Kasumi-1 (cell line): Measurements from ENCODE around the gene ADAMTS7.
A peak's percentile ranks its signal among the peaks of the same experiment; 100 is the strongest.
"Not testable (repeated sequence)": the region's sequence is repeated elsewhere in the genome, so short reads cannot be mapped to it uniquely, and the experiment has no call there.

ENCODE experiments used
- DNase-seq, 2 experiments: peaks; one replicate each; lab custom pipeline; 2025; lab: John Stamatoyannopoulos, UW

The ADAMTS7 gene

DNA sequence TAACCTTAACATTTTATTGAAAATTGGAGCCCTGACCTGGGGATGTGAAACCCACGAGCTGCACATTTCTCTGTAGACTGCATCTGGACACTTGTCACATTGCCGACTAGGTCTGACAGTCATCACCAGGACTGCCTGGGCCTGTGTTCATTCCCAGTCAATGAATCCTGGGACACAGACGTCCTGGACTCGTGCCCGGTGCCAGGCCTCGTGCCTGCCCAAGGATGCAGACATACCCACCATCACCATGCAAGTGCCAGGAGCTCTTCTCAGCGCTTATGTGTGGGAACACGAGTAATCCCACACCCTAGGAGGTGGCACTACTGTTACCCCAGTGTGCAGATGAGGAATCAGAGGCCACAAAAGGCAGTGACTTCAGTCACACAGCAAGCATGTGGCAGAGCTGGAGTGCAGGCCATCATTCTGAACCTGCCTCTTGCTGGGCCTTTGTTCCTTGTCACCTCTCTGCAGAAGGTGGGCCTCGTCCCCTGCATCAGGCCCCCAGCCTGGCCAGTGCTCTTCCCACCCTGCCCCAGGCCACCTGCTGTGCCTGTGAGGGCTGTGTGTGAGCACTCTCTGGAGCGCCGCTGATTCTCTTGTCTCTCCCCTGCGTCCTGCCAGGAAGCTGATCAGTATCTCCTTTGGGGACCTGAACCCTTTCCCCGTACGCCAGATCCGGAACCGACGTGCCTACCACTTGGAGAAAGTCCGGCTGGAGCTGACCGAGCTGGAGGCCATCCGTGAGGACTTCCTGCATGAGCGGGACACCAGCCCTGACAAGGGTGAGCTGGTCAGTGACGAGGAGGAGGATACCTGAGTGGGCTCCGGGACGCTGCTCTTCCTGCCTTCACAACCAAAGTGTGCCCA lies 58.5 kb downstream of the ADAMTS7 start:
- no peak for DNase-seq

- DNase-seq, result no peak
Observed at GRCh38 chr15:78751602-78751979, 59.7 kb downstream of the ADAMTS7 start.

GRCh38 chr15:78750974-78751601 lies 60.2 kb downstream of the ADAMTS7 start:
- peak; percentile 76 for DNase-seq

GRCh38 chr15:78750566-78750965 lies 60.7 kb downstream of the ADAMTS7 start:
- no peak for DNase-seq

DNA sequence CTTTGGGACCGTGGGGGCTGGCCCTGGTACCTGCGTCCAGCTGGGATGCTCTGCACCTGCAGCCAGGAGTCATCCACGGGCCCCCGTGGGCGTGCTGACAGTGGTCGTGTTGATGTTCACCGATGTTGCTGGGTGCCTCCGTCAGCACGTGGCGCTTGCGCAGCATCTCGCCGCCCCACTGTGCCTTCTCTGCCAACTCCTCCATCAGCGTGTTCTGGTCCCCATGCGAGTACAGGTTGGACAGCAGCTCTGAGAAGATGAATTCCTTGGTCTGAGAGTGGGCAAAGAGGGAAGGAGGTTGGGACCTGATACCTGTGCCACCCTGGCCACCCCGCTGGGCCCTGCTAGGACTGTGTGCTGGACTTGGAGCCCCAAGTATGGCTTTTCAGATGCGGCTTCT lies 61.4 kb downstream of the ADAMTS7 start:
- no peak for DNase-seq

DNA sequence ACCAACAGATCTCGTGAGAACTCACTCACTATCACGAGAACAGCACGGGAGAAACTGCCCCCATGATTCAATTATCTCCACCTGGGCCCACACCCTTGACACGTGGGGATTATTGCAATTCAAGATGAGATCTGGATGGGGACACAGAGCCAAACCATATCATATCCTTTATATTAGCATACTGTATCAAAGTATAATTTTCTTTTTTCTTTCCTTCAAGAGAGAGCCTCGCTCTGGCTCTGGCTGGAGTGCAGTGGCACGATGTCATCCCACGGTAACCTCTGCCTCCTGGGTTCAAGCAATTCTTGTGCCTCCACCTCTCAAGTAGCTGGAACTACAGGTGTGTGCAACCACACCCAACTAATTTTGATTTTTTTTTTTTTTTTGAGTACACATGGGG lies 63.4 kb downstream of the ADAMTS7 start:
- not testable (repeated sequence) for DNase-seq

GRCh38 chr15:78741674-78742073 lies 69.6 kb downstream of the ADAMTS7 start:
- peak; percentile 6 to 13 for DNase-seq

- no peak for DNase-seq
Observed at GRCh38 chr15:78740904-78741274, 70.4 kb downstream of the ADAMTS7 start.

GRCh38 chr15:78739996-78740903 lies 71.0 kb downstream of the ADAMTS7 start:
- DNase-seq, result peak; percentile 71 to 77

GRCh38 chr15:78739206-78739605 lies 72.1 kb downstream of the ADAMTS7 start:
- DNase-seq, result no peak

- DNase-seq, result peak; percentile 27 to 30
Observed at GRCh38 chr15:78737931-78738558, 73.2 kb downstream of the ADAMTS7 start.

- no peak for DNase-seq
Observed at GRCh38 chr15:78737187-78737820, 74.0 kb downstream of the ADAMTS7 start.

DNA sequence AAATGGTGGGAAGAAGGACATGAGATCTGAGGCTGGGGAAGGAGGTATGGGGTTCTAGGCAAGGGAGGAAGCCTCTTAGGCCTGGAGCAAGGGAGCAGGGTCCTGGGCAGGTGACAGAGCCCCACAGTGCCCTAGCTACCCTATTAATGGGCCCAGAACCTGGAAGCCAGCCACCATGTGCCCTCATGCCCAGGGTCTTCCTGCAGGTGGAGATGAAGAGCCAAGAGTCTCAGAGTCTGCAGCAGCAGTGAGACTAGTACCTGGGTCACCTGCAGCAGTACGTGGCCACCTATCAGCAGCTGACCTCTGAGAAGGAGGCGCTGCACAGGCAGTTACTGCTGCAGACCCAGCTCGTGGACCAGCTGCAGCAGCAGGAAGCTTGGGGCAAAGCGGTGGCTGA lies 75.0 kb downstream of the ADAMTS7 start:
- DNase-seq, result not testable (repeated sequence)

GRCh38 chr15:78734451-78735064 lies 76.7 kb downstream of the ADAMTS7 start:
- DNase-seq, result no peak

DNA sequence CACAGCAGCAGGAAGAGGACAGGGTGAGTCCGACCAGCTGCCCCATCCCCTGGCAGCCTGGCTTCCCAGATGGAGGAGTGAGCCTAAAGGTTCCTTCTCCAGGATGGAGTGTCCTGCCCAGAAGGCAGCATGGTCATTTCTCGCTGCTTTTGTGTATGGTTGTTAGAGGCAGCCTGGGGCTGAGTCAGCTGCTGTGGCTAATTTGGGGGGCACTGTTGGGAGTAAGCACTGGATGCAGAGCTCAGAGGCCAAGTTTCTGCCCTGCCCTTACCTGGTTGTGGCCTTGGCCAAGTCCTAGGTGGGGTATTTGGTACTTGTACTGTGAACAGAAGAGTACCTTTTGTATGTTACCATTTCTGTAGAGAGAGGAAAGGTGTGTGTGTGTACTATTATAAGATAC lies 78.6 kb downstream of the ADAMTS7 start:
- no peak for DNase-seq

GRCh38 chr15:78730955-78731354 lies 80.3 kb downstream of the ADAMTS7 start:
- no peak for DNase-seq

DNA sequence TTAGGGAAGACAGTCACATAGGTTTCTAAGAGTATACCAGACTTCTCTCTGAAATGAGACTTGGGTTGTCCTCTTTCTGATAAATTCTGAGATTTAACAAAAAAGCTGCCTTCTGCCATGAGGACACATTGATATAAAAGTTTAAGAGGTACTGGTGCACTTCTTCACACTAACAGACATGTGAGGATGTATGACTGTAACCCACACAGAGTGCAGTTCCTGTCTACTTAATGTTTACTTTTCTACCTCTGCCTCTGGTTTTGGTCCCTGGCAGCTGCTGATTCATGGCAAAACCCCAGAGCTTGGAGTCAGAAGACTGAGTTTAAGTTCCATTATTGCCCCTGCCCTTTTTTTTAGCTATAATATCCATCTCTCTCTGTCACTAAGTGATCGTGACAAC lies 82.8 kb downstream of the ADAMTS7 start:
- not testable (repeated sequence) for DNase-seq

DNA sequence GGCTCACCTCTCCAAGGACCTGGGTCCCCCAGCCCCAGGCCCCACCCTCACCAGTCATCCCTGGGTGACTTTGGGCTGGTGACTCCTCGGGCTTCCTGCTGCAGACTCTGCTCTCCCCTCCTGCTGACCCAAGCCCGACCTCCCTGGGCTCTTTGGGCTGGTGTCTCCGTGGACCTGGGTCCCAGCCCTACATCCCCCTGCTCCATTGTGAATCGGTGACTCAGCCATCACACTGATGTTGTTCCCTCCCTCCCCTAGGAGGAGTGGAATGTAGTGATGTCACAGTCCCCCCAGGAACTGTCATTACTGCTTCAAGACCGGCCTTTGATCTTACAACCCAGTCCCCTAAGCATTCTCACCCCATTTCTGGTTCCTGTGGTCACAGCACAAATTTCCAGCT lies 83.7 kb downstream of the ADAMTS7 start:
- DNase-seq, result no peak

DNA sequence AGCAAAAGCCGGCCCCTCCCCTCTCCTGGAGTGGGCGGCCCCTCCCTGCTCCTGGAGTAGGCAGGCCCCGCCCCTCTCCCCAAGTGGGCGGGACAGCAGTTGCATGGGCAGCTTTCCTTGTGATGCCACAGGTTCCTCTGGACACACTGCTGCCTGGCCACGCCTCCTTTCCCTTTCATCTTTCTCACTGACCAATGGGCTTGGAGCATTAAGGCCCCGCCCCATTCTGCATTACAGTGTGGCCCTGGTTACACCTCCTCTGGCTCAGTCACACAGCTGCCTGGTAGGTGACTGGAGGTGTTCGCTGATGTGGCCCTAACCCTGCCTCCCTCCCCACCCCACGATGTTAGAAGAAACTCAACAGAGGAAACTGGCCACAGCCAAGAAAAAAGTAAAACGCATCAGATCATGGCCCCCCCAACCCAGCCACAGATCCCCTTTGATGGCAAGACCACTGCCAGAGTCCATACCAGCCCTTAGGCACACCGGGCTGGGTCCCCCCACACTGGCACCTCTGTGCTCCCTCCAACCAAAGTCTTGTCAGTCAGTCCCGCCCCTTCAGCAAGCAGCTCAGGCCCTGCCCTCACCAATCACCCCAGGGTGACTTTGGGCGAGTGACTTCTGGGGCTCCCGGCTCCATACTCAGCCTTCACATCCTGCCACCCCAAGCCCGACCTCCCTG lies 84.3 kb downstream of the ADAMTS7 start:
- no peak for DNase-seq

GRCh38 chr15:78719819-78720450 lies 91.3 kb downstream of the ADAMTS7 start:
- DNase-seq, result not testable (repeated sequence)
